Heart left ventricle (tissue), 13 donors: Measurements from ENCODE around the gene VAMP5.

ENCODE experiments used
- CTCF ChIP-seq, 12 donors: fragments of 200-600 bp; sonication (generic) in 4 of 12; IDR thresholded peaks; one replicate each; pipeline versions ENCODE4 v1.5.0 to v1.8.0; 2018 to 2022; ENCODE audit warnings: antibody characterized with exemption in 12 of 12, mild to moderate bottlenecking in 5 of 12
- POLR2A ChIP-seq, 2 donors: fragments of 450-650 bp; IDR thresholded peaks; one replicate each; pipeline ENCODE4 v1.6.1; 2017; ENCODE audit warnings: antibody characterized with exemption in 2 of 2, mild to moderate bottlenecking in 2 of 2, moderate library complexity in 2 of 2
- donor health status: ischemic (EF 13 %, LVEDD 7.1; RV severe dilation, severe dysfunction).
- donor health status: DM: no; HTN: yes; CAD: no.
- donor health status: DM: no; HTN: no; CAD: no.
- donor health status: ischemic (EF 25% LVEDD 6.9; RV normal size, moderate dysfunction).
- donor health status: ischemic (EF 25% LVEDD 5.7; RV mildly dilated, moderate dysfunction).
- donor health status: ischemic (EF 35%, LVEDD 5.7; RV mildly dilated, moderate dysfunction).
- donor health status: nonischemic (EF 11% LVEDD 7.7; RV severe dilation, severe dysfunction).
- donor health status: DM: yes; HTN: yes; CAD: no.
- donor health status: PGD.
- donor health status: ischemic (EF 29% LVEDD 5.4; RV normal size, mild dysfunction).
- donor health status: nonischemic (EF 23%, LVEDD 6.1; RV moderate dilation, normal function).

GRCh38 chr2:85583667-85584353 lies 421 bp upstream of the VAMP5 start:
- TF ChIP-seq CTCF (IDR thresholded peaks at IDR 0.05) (no peak), POLR2A (IDR thresholded peaks at IDR 0.05) (no peak)
